HEK293 (cell line): ENCODE results near the gene SYT5.

Source experiments
- KLF16 ChIP-seq: fragments of 450-650 bp; formaldehyde crosslinking; IDR thresholded peaks from 2 replicates; pipeline ENCODE4 v1.5.1; 2017; ENCODE audit warnings: missing biosample characterization, missing genetic modification characterization
- SETDB1 ChIP-seq: IDR thresholded peaks from one replicate; pipeline ENCODE4 v1.6.1; 2017; ENCODE audit warnings: mild to moderate bottlenecking, low read length, moderate library complexity, mixed read lengths; ENCODE audit not compliant: insufficient read length
- YY2 ChIP-seq: fragments of 450-650 bp; formaldehyde crosslinking; IDR thresholded peaks from 2 replicates; pipeline ENCODE4 v1.5.1; 2016; ENCODE audit warnings: missing biosample characterization, missing genetic modification characterization
- ZBTB17 ChIP-seq: fragments of 450-650 bp; formaldehyde crosslinking; IDR thresholded peaks from 2 replicates; pipeline ENCODE4 v1.5.1; 2016; ENCODE audit warnings: missing biosample characterization, missing genetic modification characterization
- ZBTB20 ChIP-seq: fragments of 450-650 bp; formaldehyde crosslinking; IDR thresholded peaks from 2 replicates; pipeline ENCODE4 v1.5.1; 2016; ENCODE audit warnings: missing biosample characterization, missing genetic modification characterization
- ZFP3 ChIP-seq: fragments of 450-650 bp; formaldehyde crosslinking; IDR thresholded peaks from 2 replicates; pipeline ENCODE4 v1.5.1; 2016; ENCODE audit warnings: low read depth, missing biosample characterization, missing genetic modification characterization
- ZIC2 ChIP-seq: fragments of 450-650 bp; formaldehyde crosslinking; IDR thresholded peaks from 2 replicates; pipeline ENCODE4 v1.5.1; 2016; ENCODE audit warnings: missing biosample characterization, missing genetic modification characterization
- ZNF114 ChIP-seq: fragments of 450-650 bp; formaldehyde crosslinking; IDR thresholded peaks from 2 replicates; pipeline ENCODE4 v1.5.0; 2017; ENCODE audit warnings: missing biosample characterization, missing genetic modification characterization
- ZNF16 ChIP-seq: fragments of 450-650 bp; formaldehyde crosslinking; IDR thresholded peaks from 2 replicates; pipeline ENCODE4 v1.5.1; 2016; ENCODE audit warnings: low read depth, missing biosample characterization, missing genetic modification characterization
- ZNF175 ChIP-seq: fragments of 450-650 bp; formaldehyde crosslinking; IDR thresholded peaks from 2 replicates; pipeline ENCODE4 v1.5.1; 2016; ENCODE audit warnings: missing biosample characterization, missing genetic modification characterization
- ZNF280D ChIP-seq: fragments of 450-650 bp; formaldehyde crosslinking; IDR thresholded peaks from 2 replicates; pipeline ENCODE4 v1.5.1; 2016; ENCODE audit warnings: missing biosample characterization, missing genetic modification characterization
- ZNF341 ChIP-seq: fragments of 450-650 bp; formaldehyde crosslinking; IDR thresholded peaks from 2 replicates; pipeline ENCODE4; 2016; ENCODE audit warnings: low read depth, missing biosample characterization, missing genetic modification characterization
- ZNF433 ChIP-seq: fragments of 450-650 bp; formaldehyde crosslinking; IDR thresholded peaks from 2 replicates; pipeline ENCODE4 v1.5.1; 2016; ENCODE audit warnings: missing biosample characterization, missing genetic modification characterization, low read depth
- ZNF513 ChIP-seq: fragments of 450-650 bp; IDR thresholded peaks from 2 replicates; pipeline ENCODE4 v1.5.1; 2018; ENCODE audit warnings: missing biosample characterization, missing genetic modification characterization
- ZNF514 ChIP-seq: fragments of 450-650 bp; formaldehyde crosslinking; IDR thresholded peaks from 2 replicates; pipeline ENCODE4 v1.5.1; 2016; ENCODE audit warnings: missing biosample characterization, missing genetic modification characterization
- ZNF518A ChIP-seq: fragments of 450-650 bp; formaldehyde crosslinking; conservative IDR thresholded peaks from 2 replicates; pipeline ENCODE4 v1.5.1; 2016; ENCODE audit warnings: low read depth, missing biosample characterization, missing genetic modification characterization
- ZNF549 ChIP-seq: fragments of 450-650 bp; IDR thresholded peaks from 2 replicates; pipeline ENCODE4 v1.5.1; 2018; ENCODE audit warnings: missing biosample characterization, missing genetic modification characterization, mild to moderate bottlenecking, inconsistent platforms, moderate library complexity
- ZNF596 ChIP-seq: fragments of 450-650 bp; IDR thresholded peaks from 2 replicates; pipeline ENCODE4 v1.5.0; 2018; ENCODE audit warnings: missing biosample characterization, mild to moderate bottlenecking, missing genetic modification characterization, moderate library complexity
- ZNF610 ChIP-seq: fragments of 450-650 bp; formaldehyde crosslinking; IDR thresholded peaks from 2 replicates; pipeline ENCODE4 v1.5.1; 2016; ENCODE audit warnings: missing biosample characterization, missing genetic modification characterization, borderline replicate concordance
- ZNF830 ChIP-seq: fragments of 450-650 bp; IDR thresholded peaks from 2 replicates; pipeline ENCODE4 v1.5.0; 2018; ENCODE audit warnings: missing biosample characterization, missing genetic modification characterization, low read depth, mild to moderate bottlenecking, moderate library complexity
- TF ChIP-seq, protein P1 (sequence below): fragments of 450-650 bp; formaldehyde crosslinking; optimal IDR thresholded peaks from 2 replicates; pipeline ENCODE3; 2016; ENCODE audit warnings: missing biosample characterization, mild to moderate bottlenecking, missing genetic modification characterization
- TF ChIP-seq, protein P2 (sequence below): fragments of 450-650 bp; formaldehyde crosslinking; IDR thresholded peaks from 2 replicates; pipeline ENCODE4 v1.5.1; 2016; ENCODE audit warnings: missing biosample characterization, missing genetic modification characterization
- TF ChIP-seq, protein P3 (sequence below): fragments of 450-650 bp; formaldehyde crosslinking; IDR thresholded peaks from 2 replicates; pipeline ENCODE4 v1.5.1; 2016; ENCODE audit warnings: missing biosample characterization, missing genetic modification characterization

The SYT5 gene

GRCh38 chr19:55178781-55179599 lies 1.1 kb downstream of the SYT5 start (continued):
- TF ChIP-seq ZNF518A (tag by site-specific recombination) = no peak
- TF ChIP-seq, protein P1, sequence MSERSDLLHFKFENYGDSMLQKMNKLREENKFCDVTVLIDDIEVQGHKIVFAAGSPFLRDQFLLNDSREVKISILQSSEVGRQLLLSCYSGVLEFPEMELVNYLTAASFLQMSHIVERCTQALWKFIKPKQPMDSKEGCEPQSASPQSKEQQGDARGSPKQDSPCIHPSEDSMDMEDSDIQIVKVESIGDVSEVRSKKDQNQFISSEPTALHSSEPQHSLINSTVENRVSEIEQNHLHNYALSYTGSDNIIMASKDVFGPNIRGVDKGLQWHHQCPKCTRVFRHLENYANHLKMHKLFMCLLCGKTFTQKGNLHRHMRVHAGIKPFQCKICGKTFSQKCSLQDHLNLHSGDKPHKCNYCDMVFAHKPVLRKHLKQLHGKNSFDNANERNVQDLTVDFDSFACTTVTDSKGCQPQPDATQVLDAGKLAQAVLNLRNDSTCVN (tag by site-specific recombination) = peak; percentile 14
- no peak for TF ChIP-seq ZNF175
- TF ChIP-seq ZBTB17 (tag by site-specific recombination) = no peak; the same call in none of the 2 replicates
- TF ChIP-seq ZNF114 = no peak
- TF ChIP-seq ZNF549 = no peak
- no peak for TF ChIP-seq ZFP3 (tag by site-specific recombination)
- TF ChIP-seq YY2 (tag by site-specific recombination) = no peak
- no peak for TF ChIP-seq ZNF830 (tag by site-specific recombination)
- TF ChIP-seq, protein P2, sequence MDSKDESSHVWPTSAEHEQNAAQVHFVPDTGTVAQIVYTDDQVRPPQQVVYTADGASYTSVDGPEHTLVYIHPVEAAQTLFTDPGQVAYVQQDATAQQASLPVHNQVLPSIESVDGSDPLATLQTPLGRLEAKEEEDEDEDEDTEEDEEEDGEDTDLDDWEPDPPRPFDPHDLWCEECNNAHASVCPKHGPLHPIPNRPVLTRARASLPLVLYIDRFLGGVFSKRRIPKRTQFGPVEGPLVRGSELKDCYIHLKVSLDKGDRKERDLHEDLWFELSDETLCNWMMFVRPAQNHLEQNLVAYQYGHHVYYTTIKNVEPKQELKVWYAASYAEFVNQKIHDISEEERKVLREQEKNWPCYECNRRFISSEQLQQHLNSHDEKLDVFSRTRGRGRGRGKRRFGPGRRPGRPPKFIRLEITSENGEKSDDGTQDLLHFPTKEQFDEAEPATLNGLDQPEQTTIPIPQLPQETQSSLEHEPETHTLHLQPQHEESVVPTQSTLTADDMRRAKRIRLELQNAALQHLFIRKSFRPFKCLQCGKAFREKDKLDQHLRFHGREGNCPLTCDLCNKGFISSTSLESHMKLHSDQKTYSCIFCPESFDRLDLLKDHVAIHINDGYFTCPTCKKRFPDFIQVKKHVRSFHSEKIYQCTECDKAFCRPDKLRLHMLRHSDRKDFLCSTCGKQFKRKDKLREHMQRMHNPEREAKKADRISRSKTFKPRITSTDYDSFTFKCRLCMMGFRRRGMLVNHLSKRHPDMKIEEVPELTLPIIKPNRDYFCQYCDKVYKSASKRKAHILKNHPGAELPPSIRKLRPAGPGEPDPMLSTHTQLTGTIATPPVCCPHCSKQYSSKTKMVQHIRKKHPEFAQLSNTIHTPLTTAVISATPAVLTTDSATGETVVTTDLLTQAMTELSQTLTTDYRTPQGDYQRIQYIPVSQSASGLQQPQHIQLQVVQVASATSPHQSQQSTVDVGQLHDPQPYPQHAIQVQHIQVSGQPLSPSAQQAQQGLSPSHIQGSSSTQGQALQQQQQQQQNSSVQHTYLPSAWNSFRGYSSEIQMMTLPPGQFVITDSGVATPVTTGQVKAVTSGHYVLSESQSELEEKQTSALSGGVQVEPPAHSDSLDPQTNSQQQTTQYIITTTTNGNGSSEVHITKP (tag by site-specific recombination) = 0 out of 2 replicates have a peak, but pooled peaks have one; percentile 31
- no peak for TF ChIP-seq ZIC2 (tag by site-specific recombination)
- no peak for TF ChIP-seq ZNF433 (tag by site-specific recombination)
- no peak for TF ChIP-seq ZNF513
- TF ChIP-seq, protein P3, sequence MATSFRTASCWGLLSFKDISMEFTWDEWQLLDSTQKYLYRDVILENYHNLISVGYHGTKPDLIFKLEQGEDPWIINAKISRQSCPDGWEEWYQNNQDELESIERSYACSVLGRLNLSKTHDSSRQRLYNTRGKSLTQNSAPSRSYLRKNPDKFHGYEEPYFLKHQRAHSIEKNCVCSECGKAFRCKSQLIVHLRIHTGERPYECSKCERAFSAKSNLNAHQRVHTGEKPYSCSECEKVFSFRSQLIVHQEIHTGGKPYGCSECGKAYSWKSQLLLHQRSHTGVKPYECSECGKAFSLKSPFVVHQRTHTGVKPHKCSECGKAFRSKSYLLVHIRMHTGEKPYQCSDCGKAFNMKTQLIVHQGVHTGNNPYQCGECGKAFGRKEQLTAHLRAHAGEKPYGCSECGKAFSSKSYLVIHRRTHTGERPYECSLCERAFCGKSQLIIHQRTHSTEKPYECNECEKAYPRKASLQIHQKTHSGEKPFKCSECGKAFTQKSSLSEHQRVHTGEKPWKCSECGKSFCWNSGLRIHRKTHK (tag by site-specific recombination) = no peak
- TF ChIP-seq ZNF514 (tag by site-specific recombination) = no peak
- peak; percentile 97 for TF ChIP-seq ZBTB20 (tag by site-specific recombination)
- no peak for TF ChIP-seq ZNF596 (tag by site-specific recombination)
- peak; percentile 54; the same call in 1 of the 2 replicates for TF ChIP-seq KLF16 (tag by site-specific recombination)
- no peak for TF ChIP-seq ZNF16
- no peak for TF ChIP-seq SETDB1
- no peak for TF ChIP-seq ZNF280D (tag by site-specific recombination)
- TF ChIP-seq ZNF341 = peak; percentile 85
- peak; percentile 49; the same call in 1 of the 2 replicates for TF ChIP-seq ZNF610 (tag by site-specific recombination)
